Lower leg skin (tissue), 4 donors: ENCODE measurements around the gene ATP6V1F. TPM values are rescaled to one million over a fixed set of nuclear protein-coding genes. Genes with fewer than 3 reads are reported as not detected.
A peak's percentile ranks its signal among the peaks of the same experiment; 100 is the strongest.

Source experiments
- DNase-seq, 2 donors: peaks; one replicate each; pipeline ENCODE4 v3.0.0-alpha.2; 2019; ENCODE audit warnings: low spot score in 2 of 2
- H3K4me3 ChIP-seq: fragments of 200-600 bp; sonication (generic); 2 replicates; pipeline ENCODE4 v1.5.1; 2017; ENCODE audit warnings: mild to moderate bottlenecking, low read depth; ENCODE audit not compliant: poor library complexity, severe bottlenecking
- POLR2A ChIP-seq, 2 donors: fragments of 450-650 bp; IDR thresholded peaks; one replicate each; pipeline ENCODE4 v1.6.1; 2016 to 2017; ENCODE audit warnings: antibody characterized with exemption in 2 of 2, mild to moderate bottlenecking in 1 of 2, moderate library complexity in 1 of 2
- WGBS, 2 donors: methylation state at CpG; one replicate each; pipeline ENCODE4 v1.1.5; 2018; 5-methylcytosine and 5-hydroxymethylcytosine counted together
- intact Hi-C: fragments of 100-400 bp; cut with DNase I; formaldehyde crosslinking; loops from one replicate; pipeline ENCODE4 v1.15.0; 2023; ENCODE audit warnings: low total_unique reads
- total RNA-seq, 4 donors: library from RNA; depleted of rRNA; stranded (reverse); fragments of >200 nt; gene quantifications; one replicate each; pipeline ENCODE4 v1.1.0, GENCODE V29; 2016
- TF ChIP-seq, protein P1 (sequence below), 3 donors: fragments of 450-650 bp; IDR thresholded peaks; one replicate each; pipeline ENCODE4 v1.5.1; 2016; ENCODE audit warnings: antibody characterized with exemption in 3 of 3, mild to moderate bottlenecking in 3 of 3, moderate library complexity in 2 of 3

ATP6V1F gene
- total RNA-seq, 4 donors from 2014 or later = 71.3 to 165 (median 137) TPM

DNA sequence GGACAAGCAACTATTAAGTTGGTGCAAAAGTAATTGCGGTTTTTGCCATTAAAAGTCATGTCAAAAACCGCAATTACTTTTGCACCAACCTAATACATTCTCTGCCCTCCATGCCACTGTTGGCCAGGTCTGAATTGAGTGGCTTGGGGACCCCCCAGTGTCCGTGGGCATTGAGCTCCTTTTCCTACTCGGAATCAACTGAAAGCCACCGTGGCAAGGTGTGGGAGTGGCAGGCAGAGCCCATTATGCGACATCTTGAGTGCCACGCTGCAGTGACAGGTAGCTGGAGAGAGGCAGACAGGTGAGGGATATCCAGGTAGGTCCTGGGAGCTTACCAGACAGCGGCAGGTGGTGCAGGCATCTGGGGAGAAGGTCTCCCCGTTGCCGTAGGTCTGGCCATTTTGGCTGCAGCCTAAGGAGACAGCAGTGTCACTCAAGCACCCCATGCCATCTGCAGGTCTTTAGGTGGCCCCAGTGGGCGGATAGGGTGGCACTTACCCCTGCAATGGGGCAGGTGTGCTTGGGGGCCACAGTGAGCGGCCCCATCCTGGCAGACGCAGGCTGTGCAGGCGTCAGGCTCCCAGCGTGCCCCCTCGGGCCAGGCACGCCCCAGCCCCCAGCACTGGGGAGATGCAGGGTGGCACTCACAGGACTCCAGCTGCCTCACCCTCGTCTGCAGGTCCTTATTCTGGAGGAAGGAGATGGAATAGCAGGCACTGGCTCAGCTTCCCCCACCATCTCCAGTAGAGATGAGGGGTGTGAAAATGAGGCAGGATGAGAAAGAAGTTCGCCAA lies 44.3 kb downstream of the ATP6V1F start:
- intact Hi-C loops = no loop called here
- TF ChIP-seq, protein P1, sequence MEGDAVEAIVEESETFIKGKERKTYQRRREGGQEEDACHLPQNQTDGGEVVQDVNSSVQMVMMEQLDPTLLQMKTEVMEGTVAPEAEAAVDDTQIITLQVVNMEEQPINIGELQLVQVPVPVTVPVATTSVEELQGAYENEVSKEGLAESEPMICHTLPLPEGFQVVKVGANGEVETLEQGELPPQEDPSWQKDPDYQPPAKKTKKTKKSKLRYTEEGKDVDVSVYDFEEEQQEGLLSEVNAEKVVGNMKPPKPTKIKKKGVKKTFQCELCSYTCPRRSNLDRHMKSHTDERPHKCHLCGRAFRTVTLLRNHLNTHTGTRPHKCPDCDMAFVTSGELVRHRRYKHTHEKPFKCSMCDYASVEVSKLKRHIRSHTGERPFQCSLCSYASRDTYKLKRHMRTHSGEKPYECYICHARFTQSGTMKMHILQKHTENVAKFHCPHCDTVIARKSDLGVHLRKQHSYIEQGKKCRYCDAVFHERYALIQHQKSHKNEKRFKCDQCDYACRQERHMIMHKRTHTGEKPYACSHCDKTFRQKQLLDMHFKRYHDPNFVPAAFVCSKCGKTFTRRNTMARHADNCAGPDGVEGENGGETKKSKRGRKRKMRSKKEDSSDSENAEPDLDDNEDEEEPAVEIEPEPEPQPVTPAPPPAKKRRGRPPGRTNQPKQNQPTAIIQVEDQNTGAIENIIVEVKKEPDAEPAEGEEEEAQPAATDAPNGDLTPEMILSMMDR (IDR thresholded peaks at IDR 0.05) = no peak
- TF ChIP-seq POLR2A (IDR thresholded peaks at IDR 0.05) = no peak
- H3K4me3 ChIP-seq = no peak overlapping the region
- peak in 1 of 2 donors; percentile 61 for DNase-seq
- 78 to 83% methylated on average over 13 to 19 of the region's 19 CpGs for WGBS, 2 donors

DNA sequence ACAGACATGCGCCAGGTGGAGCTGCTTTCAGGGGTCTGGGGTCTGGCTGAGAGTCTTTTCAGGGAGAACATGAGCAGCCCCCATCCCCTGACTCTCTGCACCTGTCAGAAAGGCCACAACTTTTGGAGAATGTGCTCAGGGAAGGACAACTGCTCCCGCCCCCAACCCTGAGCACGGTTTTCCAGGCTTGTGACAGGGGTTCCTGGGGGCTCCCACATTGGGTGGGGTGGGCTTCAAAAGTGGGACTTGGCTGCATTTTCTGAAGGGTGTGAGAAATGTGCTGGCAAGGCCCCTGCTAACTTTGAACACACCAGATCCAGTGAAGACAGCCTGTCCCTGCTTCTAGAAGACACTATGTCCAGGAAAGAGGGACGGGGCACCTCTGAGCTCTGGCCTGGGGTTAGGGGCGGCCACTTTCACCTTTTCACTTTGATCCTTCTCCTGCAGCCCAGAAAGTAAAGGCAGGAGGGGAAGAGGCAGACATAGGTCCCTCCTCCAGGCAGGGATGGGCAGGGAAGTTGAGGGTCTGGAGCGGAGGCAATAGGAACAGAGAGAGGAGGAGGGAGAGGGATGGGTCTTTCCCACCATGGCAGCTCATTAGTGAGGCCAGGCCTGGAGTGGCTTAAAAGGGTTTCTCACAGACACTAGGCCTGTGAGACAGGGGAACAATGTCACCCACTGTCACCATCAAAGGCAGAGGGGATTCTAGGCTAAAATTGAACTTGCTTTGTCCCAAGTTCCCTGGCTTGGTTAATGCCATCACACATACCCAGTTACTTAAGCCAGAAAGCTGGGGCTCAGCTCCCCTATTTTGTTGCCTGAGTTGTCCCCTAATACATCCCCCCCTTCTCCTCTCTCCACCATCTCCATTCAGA lies 46.3 kb downstream of the ATP6V1F start:
- 85 to 90% methylated on average over 5 to 6 of the region's 6 CpGs for WGBS, 2 donors
- no peak overlapping the region for H3K4me3 ChIP-seq
- peak in 1 of 2 donors; percentile 52 for DNase-seq
- TF ChIP-seq, protein P1 (IDR thresholded peaks at IDR 0.05) = no peak
- no peak for TF ChIP-seq POLR2A (IDR thresholded peaks at IDR 0.05)
- intact Hi-C loops = no loop called here

DNA sequence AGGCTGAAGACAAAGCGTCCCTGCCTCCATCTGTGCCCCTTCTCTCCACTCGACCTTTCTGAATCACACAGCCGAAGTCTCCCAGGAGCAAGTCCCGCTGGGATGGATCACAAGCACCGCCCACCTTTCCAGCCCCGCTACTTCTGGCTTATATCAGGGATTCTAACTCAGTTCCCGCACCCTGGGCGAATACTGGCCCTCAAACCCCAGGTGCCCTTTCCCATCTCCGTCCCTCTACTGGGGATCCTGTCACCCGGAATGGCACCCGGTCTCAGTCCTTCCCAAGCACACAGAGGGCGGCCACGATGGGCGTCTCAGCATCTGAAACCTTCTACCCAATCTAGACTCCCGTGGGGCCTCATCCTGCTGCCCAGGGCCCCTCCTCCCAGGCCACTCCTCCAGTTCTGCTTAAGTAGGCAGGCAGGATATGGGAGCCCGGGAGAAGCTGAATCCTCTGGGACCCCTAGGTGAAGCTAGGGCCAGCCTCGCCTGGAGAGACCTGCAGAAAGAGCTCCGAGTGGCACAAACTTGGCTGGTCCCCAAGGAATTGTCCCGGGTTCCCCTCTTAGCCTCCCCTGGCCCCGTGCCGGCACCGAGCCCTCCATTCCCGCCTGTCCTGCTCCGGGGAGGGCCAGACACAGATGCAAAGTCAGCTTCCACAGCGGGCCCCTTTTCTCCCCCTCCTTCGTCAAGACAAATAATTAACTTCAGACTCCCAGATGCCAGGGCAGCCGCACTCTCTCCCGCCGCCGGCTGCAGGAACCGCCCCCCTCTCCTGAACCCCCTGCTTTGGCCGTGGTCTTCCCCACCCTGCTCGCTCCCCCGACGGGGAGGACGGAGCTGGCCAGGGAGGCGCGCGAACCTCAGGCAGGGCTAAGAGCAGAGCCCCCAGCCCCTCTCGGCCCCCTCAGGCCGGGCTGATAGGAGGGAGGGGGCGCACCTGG lies 47.2 kb downstream of the ATP6V1F start:
- no peak overlapping the region for H3K4me3 ChIP-seq
- no peak for TF ChIP-seq POLR2A (IDR thresholded peaks at IDR 0.05)
- TF ChIP-seq, protein P1 (IDR thresholded peaks at IDR 0.05) = no peak
- DNase-seq = peak in 1 of 2 donors; percentile 86
- WGBS, 2 donors = 8 to 15% methylated on average over 25 to 38 of the region's 42 CpGs
- intact Hi-C loops = loop anchor here (10.0 kb wide), 1 partner anchor 185 kb away; no protein-coding TSS in a partner anchor

DNA sequence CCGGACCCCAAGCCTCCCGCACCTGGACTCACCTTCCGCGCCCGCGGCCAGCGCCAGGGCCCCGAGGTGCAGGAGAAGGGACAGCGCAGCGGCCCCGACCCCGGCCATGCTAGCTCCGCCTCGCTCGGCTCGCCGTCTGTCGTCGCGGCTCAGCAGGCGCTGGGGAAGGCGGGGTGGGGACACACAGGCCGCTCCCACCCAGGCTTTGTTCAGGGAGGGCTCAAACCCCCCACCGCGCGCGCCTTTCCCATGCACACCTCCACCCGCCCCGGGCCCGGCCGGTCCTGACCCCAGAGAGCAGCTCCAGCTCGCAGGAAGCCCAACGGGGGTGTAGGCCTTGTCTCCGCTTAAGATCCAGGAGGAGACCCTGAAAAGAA lies 47.9 kb downstream of the ATP6V1F start, which contains the start of gene KCP:
TSS of gene KCP (minus strand) at position 141 of the 377 bp plus-strand sequence. CDS start at position 108, 33 bp downstream.
- no peak within 1 kb of the TSS for H3K4me3 ChIP-seq
- intact Hi-C loops = loop anchor here (10.0 kb wide), 1 partner anchor 184 kb away; no protein-coding TSS in a partner anchor
- TF ChIP-seq, protein P1 (IDR thresholded peaks at IDR 0.05) = no peak
- TF ChIP-seq POLR2A (IDR thresholded peaks at IDR 0.05) = no peak
- WGBS, 2 donors = 26 to 43% methylated on average over 11 to 33 of the region's 34 CpGs
- peak in 1 of 2 donors; percentile 76 for DNase-seq
